Lower leg skin (tissue), 3 donors: ENCODE results near the gene SNRNP70.

Source experiments
- POLR2A ChIP-seq, 2 donors: fragments of 450-650 bp; IDR thresholded peaks; one replicate each; pipeline ENCODE4 v1.6.1; 2016 to 2017; ENCODE audit warnings: antibody characterized with exemption in 2 of 2, mild to moderate bottlenecking in 1 of 2, moderate library complexity in 1 of 2
- TF ChIP-seq, protein P1 (sequence below), 3 donors: fragments of 450-650 bp; IDR thresholded peaks; one replicate each; pipeline ENCODE4 v1.5.1; 2016; ENCODE audit warnings: antibody characterized with exemption in 3 of 3, mild to moderate bottlenecking in 3 of 3, moderate library complexity in 2 of 3

DNA sequence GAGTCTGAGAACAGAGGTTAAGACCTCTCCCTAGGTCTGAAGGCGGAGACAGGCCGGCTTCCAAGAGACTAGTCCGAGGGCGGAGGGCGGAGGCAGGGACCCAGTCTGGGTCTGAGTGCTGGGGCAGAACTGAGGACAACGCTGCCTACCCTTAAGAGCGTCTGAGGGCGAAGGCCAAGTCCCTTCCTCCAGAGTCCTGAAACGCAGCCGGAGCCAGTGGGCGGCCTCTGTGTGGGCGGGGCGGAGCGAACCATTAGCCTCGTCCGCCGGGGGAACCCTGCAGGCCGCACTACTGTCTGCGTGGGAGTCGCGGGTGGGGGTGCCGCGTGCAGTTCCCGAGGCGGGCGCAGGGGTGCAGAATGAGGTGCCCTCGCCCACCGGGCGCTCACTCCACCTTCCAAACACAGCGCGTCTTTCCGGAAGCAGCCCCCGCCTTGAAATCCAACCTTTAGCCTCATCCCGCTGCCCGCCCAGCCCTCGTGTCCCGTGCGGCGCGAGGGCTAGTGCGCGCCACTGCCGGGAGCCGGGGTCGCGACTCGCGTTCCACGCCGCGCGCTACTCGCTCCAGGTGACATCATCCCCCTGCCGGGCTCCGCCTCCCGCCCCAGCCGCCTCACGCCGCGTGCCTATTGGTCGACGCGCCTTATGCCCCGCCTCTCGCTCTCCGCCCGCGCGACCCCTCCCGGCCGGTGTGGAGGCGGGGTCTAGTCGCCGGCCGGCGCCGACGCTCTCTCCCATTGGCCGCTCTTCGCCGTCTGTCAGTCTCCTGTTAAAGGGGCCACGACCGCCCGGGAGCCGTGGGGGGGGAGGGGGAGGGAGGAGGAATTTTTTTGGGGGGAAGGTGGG, 33.5 kb downstream of the SNRNP70 start, which contains the start of gene C19orf73:
- TF ChIP-seq POLR2A (IDR thresholded peaks at IDR 0.05), result no peak
- TF ChIP-seq, protein P1, sequence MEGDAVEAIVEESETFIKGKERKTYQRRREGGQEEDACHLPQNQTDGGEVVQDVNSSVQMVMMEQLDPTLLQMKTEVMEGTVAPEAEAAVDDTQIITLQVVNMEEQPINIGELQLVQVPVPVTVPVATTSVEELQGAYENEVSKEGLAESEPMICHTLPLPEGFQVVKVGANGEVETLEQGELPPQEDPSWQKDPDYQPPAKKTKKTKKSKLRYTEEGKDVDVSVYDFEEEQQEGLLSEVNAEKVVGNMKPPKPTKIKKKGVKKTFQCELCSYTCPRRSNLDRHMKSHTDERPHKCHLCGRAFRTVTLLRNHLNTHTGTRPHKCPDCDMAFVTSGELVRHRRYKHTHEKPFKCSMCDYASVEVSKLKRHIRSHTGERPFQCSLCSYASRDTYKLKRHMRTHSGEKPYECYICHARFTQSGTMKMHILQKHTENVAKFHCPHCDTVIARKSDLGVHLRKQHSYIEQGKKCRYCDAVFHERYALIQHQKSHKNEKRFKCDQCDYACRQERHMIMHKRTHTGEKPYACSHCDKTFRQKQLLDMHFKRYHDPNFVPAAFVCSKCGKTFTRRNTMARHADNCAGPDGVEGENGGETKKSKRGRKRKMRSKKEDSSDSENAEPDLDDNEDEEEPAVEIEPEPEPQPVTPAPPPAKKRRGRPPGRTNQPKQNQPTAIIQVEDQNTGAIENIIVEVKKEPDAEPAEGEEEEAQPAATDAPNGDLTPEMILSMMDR (IDR thresholded peaks at IDR 0.05), result no peak
